SH-SY5Y (cell line): ENCODE results near the gene RADX.

Experiments
- GATA2 ChIP-seq: IDR thresholded peaks from 2 replicates; pipeline ENCODE4 v1.6.1; 2011; ENCODE audit warnings: mild to moderate bottlenecking, low read depth, low read length
- GATA3 ChIP-seq: IDR thresholded peaks from 2 replicates; pipeline ENCODE4 v1.6.1; 2011; ENCODE audit warnings: low read depth, mild to moderate bottlenecking, low read length, moderate library complexity

- TF ChIP-seq GATA2, result no peak
- no peak for TF ChIP-seq GATA3
These were observed 29.9 kb upstream of the RADX start for GRCh38 chrX:106581856-106582255.
